GM18519 (cell line): ENCODE data around the gene HELZ2.
"Not testable (repeated sequence)": the region's sequence is repeated elsewhere in the genome, so short reads cannot be mapped to it uniquely, and the experiment has no call there.

Source experiments
- ATAC-seq: cut with Tn5 transposase; IDR thresholded peaks from one replicate; pipeline ENCODE4 v1.9.1; 2021; ENCODE audit warnings: mild to moderate bottlenecking, moderate library complexity; ENCODE audit not compliant: unreplicated experiment, low FRiP score

HELZ2 gene

DNA sequence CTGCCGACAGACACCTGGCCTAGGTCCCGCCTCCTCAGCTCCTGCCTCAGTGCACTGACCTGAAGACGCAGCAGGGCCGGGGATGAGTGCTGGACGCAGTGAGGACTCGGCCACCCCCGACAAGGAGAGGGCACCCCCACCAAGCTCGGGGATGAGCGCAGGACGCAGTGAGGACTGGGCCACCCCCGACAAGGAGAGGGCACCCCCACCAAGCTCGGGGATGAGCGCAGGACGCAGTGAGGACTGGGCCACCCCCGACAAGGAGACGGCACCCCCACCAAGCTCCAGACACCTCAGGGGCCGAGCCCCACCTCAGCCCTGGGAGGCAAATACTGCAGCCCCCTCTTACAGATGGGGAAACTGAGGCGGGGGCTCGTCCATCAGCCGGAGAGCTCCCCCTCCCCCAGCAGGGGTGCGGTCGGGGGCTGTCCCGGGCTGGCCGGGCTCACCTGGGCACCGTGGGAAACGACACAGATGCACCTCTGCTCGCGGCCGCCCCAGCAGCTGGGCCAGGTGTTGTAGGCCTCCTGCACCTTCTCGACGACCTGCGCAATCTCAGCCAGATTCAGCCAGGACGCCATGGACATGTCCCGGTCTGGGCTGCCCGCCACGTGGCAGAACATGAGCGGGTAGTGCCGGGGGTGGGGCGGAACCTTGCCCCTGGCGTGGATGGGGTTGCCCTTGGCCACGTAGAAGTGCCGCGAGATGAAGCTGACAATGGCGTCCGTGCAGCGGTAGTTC lies 7.5 kb downstream of the HELZ2 start:
- no peak for ATAC-seq

DNA sequence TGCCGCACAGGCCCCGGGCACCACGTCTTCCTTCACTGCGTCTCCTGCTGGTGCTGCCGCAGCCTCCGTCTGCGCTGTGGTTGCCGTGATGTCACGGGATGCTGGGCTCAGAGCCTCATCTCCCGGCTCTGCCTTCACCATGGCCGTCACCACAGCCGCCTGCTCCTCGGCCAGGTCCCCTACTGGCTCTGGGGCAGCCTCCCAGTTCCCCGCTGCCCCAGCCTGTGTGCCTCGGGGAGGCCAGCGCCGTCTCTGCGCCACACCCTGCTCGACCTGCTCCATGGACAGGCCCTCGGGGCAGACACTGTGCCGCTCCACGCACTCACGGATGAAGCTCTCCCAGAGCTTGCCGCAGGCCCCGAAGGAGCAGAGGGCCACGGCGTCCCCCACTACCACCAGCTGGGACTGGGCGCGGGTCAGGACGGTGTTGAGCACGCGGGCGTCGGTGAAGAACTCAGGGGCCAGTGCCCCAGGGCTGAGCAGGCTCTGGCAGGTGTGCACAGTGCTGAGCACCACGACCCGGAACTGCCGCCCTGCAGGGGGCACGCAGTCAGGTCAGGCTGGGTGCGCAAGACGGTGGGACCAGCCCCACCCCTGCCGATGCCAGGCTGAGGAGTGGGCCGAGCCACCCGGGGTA lies 8.2 kb downstream of the HELZ2 start:
- ATAC-seq = no peak

DNA sequence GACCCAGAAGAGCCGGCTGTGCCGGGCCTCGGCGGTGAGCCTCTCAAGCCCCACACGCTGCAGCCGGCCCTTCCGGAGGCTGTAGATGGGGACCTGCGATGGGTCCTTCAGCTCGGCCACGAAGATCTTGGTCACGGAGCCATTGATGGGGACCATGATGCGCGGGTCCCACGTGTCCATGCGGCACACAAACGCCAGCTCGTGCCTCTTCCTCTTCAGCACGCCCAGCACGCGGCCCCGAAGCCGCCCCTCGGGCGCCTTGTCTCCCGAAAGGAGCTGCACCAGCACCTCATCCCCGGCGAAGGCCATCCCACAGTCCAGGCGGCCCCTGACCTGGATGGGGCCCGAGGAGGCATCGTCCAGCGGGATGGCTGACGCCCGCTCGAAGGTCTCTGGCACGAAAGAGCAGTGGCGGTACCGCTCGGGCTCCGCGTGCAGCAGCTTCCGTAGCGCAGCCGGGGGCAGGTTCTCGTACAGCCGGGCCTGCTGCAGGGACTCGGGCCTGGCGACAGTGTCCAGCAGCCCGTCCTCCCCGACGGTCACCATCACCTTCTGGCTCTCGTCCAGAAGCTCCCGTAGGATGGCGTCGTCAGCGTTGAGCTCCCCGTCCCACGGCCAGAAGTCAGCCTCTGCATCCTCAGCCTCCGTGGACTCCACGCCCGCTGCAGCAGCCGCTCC lies 8.9 kb downstream of the HELZ2 start:
- ATAC-seq = no peak

DNA sequence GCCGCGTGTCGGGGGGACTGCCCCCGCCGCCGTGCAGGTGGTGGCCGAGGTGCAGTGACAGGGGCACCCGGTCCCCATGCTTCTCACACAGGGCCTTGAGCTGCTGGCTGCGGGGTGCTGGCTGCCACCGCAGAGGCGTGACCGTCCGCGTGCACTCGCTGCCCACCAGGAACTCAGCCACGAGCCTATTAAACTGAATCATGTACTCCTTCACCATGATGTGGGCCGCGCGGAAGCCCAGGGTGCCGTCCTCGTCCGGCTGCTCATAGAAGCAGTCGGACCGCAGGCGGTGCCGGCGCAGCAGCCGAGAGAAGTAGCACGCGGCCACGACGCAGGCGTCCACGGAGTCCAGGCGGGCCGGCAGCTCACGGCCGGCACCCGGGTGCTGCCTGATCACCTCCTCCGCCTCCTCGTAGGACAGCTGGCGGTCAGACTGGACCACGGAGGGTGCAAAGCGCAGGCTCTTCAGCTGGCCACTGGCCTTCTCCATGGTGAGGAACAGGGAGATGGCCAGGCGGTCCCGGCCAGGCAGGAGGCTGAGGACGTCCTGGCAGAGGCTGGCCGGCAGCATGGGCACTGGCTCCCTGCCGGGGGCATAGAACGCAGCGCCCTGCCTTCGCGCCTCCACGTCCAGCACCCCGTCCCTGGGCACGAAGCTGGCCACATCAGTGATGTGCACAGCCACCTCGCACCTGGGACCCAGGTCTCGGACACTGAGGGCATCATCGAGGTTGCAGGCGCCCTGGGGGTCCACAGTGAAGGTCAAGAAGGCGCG lies 9.8 kb downstream of the HELZ2 start:
- no peak for ATAC-seq

DNA sequence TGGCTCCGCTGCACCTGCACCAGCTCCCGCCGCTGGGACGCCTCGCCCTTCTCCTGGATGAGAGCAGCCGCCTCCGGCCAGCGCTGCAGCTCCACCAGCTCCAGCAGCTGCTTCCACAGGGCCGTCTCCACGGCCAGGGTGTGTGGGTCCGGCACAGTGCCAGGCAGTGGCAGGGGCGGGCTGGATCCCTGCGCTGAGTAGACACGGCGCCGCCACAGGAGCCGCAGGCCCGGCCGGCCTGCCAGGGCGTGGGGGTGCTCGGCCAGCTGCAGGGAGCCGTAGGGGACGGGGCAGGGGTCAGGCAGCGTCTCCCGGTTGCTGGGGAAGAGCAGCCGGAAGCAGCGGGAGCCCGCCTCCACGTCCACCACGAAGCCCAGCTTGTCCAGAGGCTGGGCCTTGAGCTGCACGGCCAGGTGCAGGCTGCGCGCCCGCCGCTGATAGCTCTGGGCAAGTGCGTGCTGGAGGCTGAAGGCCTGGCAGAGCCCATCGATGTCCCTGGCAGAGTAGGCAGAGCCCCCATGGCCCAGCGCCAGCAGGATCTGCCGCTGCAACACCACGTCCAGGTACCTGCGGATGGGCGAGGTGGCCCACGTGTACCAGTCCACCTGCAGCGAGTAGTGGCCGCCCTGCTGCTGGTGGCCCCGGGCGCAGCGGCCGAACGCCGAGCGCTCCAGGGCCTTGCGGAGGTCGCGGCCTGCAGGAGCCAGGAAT lies 10.7 kb downstream of the HELZ2 start:
- no peak for ATAC-seq

DNA sequence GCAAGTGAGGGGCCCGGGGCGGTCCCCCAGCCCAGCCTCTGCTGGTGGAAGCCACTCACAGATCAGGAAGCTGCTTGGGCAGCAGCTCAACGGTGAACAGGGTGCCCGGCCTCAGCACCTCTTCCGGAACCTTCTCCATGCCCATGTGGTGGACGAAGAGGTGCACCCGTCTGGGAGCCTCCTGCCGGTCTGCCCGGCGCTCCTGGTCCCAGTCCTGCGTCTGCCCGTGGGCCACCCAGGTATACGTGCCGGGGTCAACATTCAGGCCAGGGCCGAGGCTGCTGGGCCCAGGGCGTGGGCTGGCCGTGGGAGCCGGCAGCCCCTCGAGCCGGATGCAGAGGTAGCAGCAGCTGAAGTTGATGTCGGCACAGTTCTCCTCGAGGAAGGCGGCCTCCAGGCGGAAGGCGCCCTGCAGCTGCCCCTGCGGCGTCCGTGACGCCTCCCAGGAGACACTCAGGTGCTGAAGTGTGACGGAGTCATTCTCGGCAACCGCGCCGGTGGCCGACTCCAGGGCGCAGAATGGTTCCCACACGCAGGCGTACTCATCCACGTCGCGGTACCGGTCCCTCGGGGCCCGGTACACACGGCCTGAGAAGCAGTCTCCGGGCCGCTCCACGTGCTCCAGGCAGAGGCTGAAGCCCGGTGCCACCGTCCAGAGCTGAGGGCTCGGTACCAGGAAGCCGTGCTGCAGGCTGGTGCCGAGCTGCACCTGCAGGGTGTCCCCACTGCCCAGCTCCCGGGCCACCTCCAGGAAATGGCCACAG lies 11.4 kb downstream of the HELZ2 start:
- no peak for ATAC-seq

DNA sequence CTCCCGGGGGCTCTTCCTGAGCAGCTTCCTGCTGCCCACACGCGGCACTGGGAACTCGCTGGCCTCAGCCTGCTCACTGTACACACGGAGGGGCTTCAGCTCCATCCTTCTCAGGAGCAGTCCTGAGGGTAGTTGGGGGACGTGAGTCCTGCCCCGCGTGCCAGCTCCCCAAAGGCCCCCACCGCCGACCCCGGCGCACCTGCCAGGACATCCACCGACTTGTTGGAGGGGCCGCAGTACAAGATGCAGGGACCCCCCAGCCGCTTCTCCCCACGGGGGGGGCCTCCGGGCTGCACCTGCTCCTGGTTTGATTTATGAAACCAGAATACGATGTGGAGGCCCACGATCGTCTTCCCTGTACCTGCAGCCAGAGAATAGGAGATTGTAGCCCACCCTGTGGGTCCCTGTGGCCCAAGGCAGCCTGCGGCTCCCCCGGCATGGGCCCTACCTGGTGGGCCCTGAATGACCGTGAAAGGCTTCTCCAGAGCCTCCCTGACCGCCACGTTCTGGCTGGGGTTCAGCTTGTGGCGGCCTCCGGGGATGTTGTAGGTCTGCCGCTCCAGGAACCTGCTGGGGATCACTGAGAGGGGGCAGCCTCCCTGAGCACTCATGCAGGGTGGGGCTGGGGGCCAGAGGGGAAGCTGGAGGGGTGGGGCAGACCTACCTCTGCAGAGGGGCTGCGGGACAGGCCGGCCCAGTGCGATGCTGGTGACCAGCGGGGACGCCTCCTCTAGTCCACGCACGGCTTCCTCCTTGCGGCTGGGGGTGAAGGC lies 12.2 kb downstream of the HELZ2 start:
- no peak for ATAC-seq

DNA sequence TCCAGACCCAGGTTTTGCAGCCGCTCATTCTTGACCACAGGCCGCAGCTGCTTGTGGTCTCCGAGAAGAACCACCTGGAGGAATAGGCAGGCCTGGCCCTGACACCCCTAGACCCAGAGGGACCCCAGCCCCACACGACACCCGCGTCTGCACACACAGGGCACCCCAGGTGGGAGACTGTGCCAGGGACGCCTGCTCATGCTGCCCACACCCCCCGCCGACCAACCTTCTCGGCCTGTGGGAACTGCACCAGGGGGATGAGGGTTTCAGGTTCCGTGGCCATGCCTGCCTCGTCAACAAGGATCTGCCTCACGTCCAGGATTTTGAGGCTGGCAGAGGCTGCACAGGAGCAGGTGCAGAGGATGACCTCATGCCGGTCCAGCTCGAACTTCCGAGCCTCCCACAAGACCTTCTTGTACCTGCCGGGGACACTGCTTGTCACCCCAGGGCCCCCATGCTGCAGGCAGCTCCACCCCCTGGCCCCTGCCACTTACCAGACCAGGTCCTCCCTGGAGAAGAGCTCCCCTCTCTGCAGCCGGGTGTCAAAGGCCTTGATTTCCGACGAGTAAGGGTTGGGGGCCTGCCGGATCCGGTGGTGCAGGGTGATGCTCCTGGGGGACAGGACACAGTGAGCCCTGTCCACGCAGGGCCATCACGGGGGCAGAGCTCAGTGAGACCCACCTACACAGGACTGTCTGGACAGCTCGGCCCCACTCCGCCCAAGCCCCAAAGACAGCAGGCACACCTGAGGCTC lies 13.0 kb downstream of the HELZ2 start:
- ATAC-seq = no peak

DNA sequence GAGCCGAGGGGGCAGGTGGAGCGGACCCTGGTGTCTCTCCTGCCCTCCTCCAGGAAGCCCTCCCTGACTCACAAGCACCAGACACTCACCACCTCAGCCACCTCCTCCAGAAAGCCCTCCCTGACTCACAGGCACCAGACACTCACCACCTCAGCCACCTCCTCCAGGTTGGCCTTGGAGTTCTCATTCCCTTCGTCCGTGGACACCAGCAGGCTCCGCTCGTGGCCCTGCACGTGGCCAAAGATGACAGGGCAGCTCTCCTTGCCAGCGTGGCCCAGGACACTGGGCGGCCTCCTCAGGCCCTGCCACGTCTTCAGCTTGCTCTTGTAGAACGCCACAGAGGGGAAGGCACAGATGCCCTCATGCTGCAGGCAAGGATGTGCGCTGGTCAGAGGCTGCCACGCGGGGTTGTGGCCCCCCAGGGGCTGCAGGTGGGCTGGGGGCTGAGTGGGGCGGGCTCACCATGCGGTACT lies 13.7 kb downstream of the HELZ2 start:
- no peak for ATAC-seq

DNA sequence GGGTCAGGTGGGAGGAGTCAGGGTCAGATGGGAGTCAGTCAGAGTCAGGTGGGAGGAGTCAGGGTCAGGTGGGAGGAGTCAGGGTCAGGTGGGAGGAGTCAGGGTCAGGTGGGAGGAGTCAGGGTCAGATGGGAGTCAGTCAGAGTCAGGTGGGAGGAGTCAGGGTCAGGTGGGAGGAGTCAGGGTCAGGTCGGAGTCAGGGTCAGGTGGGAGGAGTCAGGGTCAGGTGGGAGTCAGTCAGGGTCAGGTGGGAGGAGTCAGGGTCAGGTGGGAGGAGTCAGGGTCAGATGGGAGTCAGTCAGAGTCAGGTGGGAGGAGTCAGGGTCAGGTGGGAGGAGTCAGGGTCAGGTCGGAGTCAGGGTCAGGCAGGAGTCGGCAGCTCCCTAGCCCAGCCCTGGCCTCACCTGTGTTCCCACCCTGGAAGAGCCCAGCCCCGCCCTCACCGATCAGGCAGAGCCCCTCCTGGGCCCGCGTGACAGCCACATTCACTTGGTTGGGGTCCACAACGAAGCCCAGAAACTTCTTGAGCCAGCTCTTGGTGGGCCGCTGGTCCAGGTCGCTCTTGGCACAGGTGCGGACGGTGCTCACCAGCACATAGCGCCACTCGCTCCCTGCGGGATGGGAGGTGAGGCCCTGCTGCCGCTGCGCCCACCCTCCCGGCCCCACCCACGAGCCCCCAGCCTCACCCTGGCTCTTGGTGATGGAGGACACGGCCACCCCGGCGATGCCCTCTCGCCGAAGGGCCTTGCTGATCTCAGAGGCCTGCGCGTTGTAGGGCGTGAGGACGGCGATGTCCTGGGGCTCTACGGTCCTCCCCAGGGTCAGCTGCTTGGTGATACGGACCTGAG lies 14.3 kb downstream of the HELZ2 start:
- not testable (repeated sequence) for ATAC-seq

DNA sequence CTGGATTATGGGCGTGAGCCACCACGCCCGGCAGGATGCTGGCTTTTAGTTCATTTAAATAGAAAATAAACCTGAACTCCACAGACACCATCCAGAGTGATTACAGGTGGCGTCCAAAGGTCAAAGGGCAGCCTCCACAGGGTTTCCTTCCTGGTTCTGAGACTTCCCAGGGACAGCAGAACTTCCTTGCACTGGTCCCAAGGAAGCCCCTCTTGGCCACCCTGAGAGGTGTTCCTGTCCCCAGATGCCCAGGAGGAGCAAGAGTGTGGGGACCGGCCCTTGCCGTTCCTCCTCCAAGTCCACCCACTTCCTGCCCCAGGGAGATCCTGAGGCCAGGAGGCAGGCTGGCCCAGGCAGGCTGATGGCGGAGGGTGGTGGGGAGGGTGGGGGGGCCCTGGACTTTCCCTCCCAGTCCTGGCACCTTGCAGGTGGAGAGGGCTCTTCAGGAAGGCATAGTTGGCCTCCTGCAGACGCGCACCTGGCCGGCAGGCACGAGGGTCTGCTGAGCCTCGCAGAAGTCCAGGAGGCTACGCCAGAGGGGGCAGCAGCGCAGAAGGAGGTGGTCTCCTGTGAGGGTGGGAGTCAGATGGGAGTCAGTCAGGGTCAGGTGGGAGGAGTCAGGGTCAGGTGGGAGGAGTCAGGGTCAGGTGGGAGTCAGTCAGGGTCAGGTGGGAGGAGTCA lies 15.1 kb downstream of the HELZ2 start:
- no peak for ATAC-seq

DNA sequence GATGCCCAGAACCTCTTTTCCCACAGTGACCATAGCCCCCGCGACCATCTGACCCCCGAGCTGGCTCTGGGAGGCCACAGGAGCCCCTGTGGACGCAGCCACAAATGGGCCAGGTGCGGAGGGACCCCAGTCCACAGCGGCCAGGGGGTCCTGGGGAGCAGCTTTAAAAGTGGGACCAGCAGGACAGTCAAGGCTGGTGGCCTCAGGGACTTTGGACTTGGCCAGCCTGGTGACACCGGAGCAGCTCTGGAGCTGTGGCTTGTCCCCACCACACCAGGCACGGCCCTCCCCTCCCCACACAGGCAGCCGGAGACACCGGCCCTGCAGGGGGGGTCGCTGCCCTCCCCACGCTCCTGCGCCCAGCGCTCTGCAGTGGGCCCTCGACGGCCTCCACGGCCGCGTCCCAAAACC lies 16.6 kb downstream of the HELZ2 start:
- ATAC-seq = no peak

DNA sequence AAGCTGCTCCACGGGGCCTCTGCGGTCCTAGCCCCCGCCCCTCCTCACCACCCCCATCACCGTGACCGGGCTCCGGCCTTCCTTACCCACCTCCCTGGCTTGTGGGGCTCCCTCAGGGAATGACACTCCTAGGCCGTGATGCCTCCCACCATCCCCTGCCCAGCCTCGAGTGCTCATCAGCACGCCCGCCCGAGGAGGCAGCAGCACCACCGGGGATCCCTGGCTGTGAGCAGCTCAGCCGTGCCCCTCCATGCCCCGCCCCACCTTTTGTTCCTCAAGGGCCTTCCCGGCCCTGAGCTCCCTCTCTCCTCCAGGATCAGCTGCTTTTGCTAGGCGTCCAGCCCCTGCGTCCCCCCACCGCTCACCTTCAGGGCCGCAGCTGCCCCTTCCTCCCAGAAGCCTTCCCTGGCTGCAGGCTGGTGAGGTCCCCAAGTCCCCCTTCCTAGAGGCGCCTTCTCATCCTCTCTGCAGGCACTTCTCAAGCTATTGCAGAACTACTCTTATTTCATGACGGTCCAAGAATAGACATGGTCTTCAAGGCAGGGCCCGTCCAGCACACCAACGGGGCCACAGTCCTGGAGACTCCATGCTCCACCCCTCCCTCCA lies 17.1 kb downstream of the HELZ2 start:
- ATAC-seq = no peak

DNA sequence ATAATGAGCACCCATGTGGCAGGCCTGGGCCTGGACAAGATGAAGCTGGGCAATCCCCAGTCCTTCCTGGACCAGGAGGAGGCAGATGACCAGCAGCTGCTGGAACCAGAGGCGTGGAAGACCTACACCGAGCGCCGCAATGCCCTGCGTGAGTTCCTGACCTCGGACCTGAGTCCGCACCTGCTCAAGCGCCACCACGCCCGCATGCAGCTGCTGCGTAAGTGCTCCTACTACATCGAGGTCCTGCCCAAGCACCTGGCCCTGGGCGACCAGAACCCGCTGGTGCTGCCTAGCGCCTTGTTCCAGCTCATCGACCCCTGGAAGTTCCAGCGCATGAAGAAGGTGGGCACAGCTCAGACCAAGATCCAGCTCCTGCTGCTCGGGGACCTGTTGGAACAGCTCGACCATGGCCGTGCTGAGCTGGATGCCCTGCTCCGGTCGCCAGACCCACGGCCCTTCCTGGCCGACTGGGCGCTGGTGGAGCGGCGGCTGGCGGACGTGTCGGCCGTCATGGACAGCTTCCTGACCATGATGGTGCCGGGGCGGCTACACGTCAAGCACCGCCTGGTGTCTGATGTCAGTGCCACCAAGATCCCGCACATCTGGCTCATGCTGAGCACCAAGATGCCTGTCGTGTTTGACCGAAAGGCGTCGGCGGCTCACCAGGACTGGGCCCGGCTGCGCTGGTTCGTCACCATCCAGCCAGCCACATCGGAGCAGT lies 18.2 kb downstream of the HELZ2 start:
- ATAC-seq = no peak
